Fibroblast of lung (primary cell): ENCODE measurements around the gene MTX2. TPM values are rescaled to one million over a fixed set of nuclear protein-coding genes. Genes with fewer than 3 reads are reported as not detected.
A peak's percentile ranks its signal among the peaks of the same experiment; 100 is the strongest.

ENCODE experiments used
- DNase-seq, 2 donors: peaks; one replicate each; pipeline versions ENCODE4 v3.0.0 to v3.0.0-alpha.2; 2010; ENCODE audit warnings: low read depth in 2 of 2
- H2AFZ ChIP-seq: 2 replicates; pipeline ENCODE4 v1.5.1; 2012; ENCODE audit warnings: low read length, control low read depth, inconsistent platforms
- H3K27ac ChIP-seq: 2 replicates; pipeline ENCODE4 v1.5.1; 2011; ENCODE audit warnings: low read length, control low read depth; ENCODE audit not compliant: insufficient read depth
- H3K27me3 ChIP-seq: 2 replicates; pipeline ENCODE4 v1.5.1; 2011; ENCODE audit warnings: mild to moderate bottlenecking, low read length; ENCODE audit not compliant: control insufficient read depth, insufficient read depth
- H3K36me3 ChIP-seq: 2 replicates; pipeline ENCODE4 v1.5.1; 2011; ENCODE audit warnings: low read length; ENCODE audit not compliant: control insufficient read depth, insufficient read depth
- H3K4me1 ChIP-seq: 2 replicates; pipeline ENCODE4 v1.5.1; 2011; ENCODE audit warnings: low read length; ENCODE audit not compliant: control insufficient read depth, insufficient read depth; ENCODE audit errors: extremely low read depth
- H3K4me2 ChIP-seq: 2 replicates; pipeline ENCODE4 v1.5.1; 2011; ENCODE audit warnings: low read length, control low read depth; ENCODE audit not compliant: insufficient read depth; ENCODE audit errors: extremely low read depth
- H3K4me3 ChIP-seq, 4 experiments: fragments of 200-600 bp in 1 of 4; sonication (generic) in 1 of 4; replicated peaks in 1 of 4; 2 replicates each; pipeline ENCODE4 v1.5.1; 2011 to 2016; ENCODE audit warnings: low read length in 4 of 4, low read depth in 3 of 4, mild to moderate bottlenecking in 3 of 4, control low read depth in 2 of 4, inconsistent platforms in 1 of 4, mixed read lengths in 1 of 4; ENCODE audit not compliant: insufficient read depth in 1 of 4; ENCODE audit errors: control extremely low read depth in 1 of 4
- H3K79me2 ChIP-seq: 2 replicates; pipeline ENCODE4 v1.5.1; 2012; ENCODE audit warnings: mild to moderate bottlenecking, low read length, inconsistent platforms; ENCODE audit not compliant: control insufficient read depth, insufficient read depth
- H3K9ac ChIP-seq: 2 replicates; pipeline ENCODE4 v1.5.1; 2011; ENCODE audit warnings: mild to moderate bottlenecking, low read length, control low read depth; ENCODE audit not compliant: insufficient read depth
- H3K9me3 ChIP-seq: 2 replicates; pipeline ENCODE4 v1.5.1; 2012; ENCODE audit warnings: low read depth, low read length; ENCODE audit not compliant: control insufficient read depth, insufficient read depth
- H4K20me1 ChIP-seq: 2 replicates; pipeline ENCODE4 v1.5.1; 2011; ENCODE audit warnings: low read length; ENCODE audit not compliant: control insufficient read depth, insufficient read depth; ENCODE audit errors: extremely low read depth
- CTCF ChIP-seq, 2 donors: IDR thresholded peaks in 1 of 2; conservative IDR thresholded peaks in 1 of 2; 1 replicate in 1 of 2; 2 replicates in 1 of 2; pipeline ENCODE4 v1.5.1; 2011 to 2012; ENCODE audit warnings: low read length in 2 of 2, control low read depth in 1 of 2, inconsistent platforms in 1 of 2, low read depth in 1 of 2, mild to moderate bottlenecking in 1 of 2
- EZH2 ChIP-seq: IDR thresholded peaks from 2 replicates; pipeline ENCODE4 v1.5.1; 2012; ENCODE audit warnings: low read length, control low read depth, mild to moderate bottlenecking; ENCODE audit errors: missing control alignments
- polyA plus RNA-seq, 2 donors: library from polyadenylated mRNA; depleted of rRNA in 1 of 2; stranded (reverse) in 1 of 2; unstranded in 1 of 2; fragments of >200 nt; gene quantifications; 2 replicates each; pipeline ENCODE4 v1.2.1, GENCODE V29; 2011 to 2012; ENCODE audit warnings: missing spikeins in 1 of 2
- total RNA-seq: library from RNA; depleted of rRNA; stranded (reverse); fragments of >200 nt; gene quantifications from 2 replicates; pipeline ENCODE4 v1.2.1, GENCODE V29; 2014

MTX2 gene
- total and polyA plus RNA-seq, 2 donors (not counting 1 experiment from before 2014, with no cell fraction given) = 29.6 to 46.9 TPM

DNA sequence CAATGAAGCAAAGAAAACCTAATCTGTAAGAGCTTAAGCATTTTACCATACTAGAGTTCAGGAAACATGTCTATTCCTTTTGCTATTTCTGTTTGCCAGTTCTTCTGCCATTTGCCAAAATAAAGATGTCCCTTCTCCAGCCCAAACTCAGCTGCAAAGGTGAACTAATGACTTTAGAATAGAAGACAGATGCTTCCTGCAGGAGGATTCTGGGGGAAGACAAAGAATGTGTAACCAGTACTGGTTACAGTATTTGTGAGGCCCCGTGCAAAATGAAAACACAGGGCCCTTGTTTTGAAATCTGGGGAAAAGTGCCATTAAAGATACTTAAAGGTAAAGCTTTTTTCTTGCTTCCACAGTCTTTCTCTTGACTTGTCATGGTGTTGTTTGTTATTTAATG is 34.3 kb upstream of the MTX2 start:
- no peaks in the 10 kb centered on the region for H4K20me1 ChIP-seq
- no peaks in the 10 kb centered on the region for H3K4me1 ChIP-seq
- no peaks in the 10 kb centered on the region for H3K79me2 ChIP-seq
- no peak overlapping the region for H3K9ac ChIP-seq
- H3K4me2 ChIP-seq = no peak overlapping the region
- H3K9me3 ChIP-seq = no peaks in the 10 kb centered on the region
- no peak overlapping the region for H3K27ac ChIP-seq
- TF ChIP-seq EZH2 (no peak), CTCF (conservative IDR thresholded peaks at IDR 0.05 in 1 of 2, IDR thresholded peaks at IDR 0.05 in 1 of 2; ENCODE audit: low read depth in 1 of 2, low read length in 2 of 2) (no peak)
- H2AFZ ChIP-seq = no peak overlapping the region
- no peaks in the 10 kb centered on the region for H3K36me3 ChIP-seq
- DNase-seq = no peak
- H3K27me3 ChIP-seq = no peaks in the 10 kb centered on the region
- no peak overlapping the region for H3K4me3 ChIP-seq

- Histone ChIP-seq H2AFZ (no peak overlapping the region), H3K36me3 (no peaks in the 10 kb centered on the region), H3K4me1 (no peaks in the 10 kb centered on the region), H3K27me3 (no peaks in the 10 kb centered on the region), H3K27ac (no peak overlapping the region), H3K4me2 (no peak overlapping the region), H4K20me1 (no peaks in the 10 kb centered on the region), H3K9ac (no peak overlapping the region), H3K4me3 (no peak overlapping the region), H3K79me2 (no peaks in the 10 kb centered on the region), H3K9me3 (no peaks in the 10 kb centered on the region)
- TF ChIP-seq CTCF (conservative IDR thresholded peaks at IDR 0.05 in 1 of 2, IDR thresholded peaks at IDR 0.05 in 1 of 2; ENCODE audit: low read depth in 1 of 2, low read length in 2 of 2) (no peak), EZH2 (no peak)
- no peak for DNase-seq
Observed at GRCh38 chr2:176237456-176237855, 31.8 kb upstream of the MTX2 start.

DNA sequence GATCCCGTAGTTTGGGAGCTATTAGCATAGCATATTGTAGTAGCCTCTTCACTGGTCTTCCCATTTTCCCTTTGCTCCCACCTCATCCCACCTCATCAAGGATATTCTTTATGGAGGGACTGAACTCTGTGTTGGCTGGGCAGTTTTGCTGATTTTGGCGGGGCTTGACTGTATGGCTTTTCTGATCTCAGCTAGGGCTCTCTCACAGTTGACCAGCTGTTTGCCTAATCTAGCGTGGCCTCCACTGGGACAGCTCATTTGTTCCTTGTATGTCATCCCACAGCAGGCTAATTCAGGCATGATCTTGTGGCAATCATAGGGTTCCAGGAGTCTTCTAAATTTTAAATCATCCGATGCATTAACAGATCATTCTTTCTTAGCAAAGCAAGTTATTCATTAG is 30.2 kb upstream of the MTX2 start:
- TF ChIP-seq EZH2 = no peak
- H2AFZ ChIP-seq = no peak overlapping the region
- H3K27me3 ChIP-seq = no peaks in the 10 kb centered on the region
- H3K4me3 ChIP-seq = no peak overlapping the region
- no peaks in the 10 kb centered on the region for H3K4me1 ChIP-seq
- H3K27ac ChIP-seq = no peak overlapping the region
- H3K9me3 ChIP-seq = no peaks in the 10 kb centered on the region
- DNase-seq = no peak
- H4K20me1 ChIP-seq = no peaks in the 10 kb centered on the region
- no peak overlapping the region for H3K9ac ChIP-seq
- H3K36me3 ChIP-seq = no peaks in the 10 kb centered on the region
- H3K4me2 ChIP-seq = no peak overlapping the region
- no peaks in the 10 kb centered on the region for H3K79me2 ChIP-seq

DNA sequence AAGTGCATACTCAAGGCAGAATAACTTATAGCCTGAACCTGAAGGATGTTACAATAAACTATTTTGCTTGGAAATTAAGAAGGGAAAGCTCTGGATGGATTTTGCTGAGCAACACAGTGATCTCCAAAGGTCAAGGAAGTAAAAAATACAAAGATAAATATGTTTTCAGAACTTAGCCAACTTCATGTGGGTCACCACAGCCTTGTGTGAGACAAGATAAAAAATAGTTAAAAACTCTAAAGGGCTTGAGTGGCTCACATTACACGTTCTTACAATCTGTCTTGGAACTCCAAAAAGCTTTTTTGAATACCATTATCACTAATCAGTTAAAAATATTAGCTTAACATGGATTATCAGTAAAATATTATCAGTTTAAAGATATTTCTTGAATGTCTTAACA is 28.9 kb upstream of the MTX2 start:
- DNase-seq = peak in 1 of 2 donors; percentile 46
- Histone ChIP-seq H3K4me2 (no peak overlapping the region), H3K4me3 (no peak overlapping the region), H3K9ac (no peak overlapping the region), H3K27ac (no peak overlapping the region), H3K9me3 (no peaks in the 10 kb centered on the region), H4K20me1 (no peaks in the 10 kb centered on the region), H3K36me3 (no peaks in the 10 kb centered on the region), H3K4me1 (no peaks in the 10 kb centered on the region), H2AFZ (no peak overlapping the region), H3K79me2 (no peaks in the 10 kb centered on the region), H3K27me3 (no peaks in the 10 kb centered on the region)
- TF ChIP-seq EZH2 (no peak), CTCF (conservative IDR thresholded peaks at IDR 0.05 in 1 of 2, IDR thresholded peaks at IDR 0.05 in 1 of 2; ENCODE audit: low read depth in 1 of 2, low read length in 2 of 2) (no peak)
